Stimulated activated CD4-positive, alpha-beta T cell treated with anti-CD3 and anti-CD28 coated beads, Interleukin-12 subunit alpha, Interleukin-12 subunit beta, amount 100 ng/mL, for 24 hours (primary cell): Measurements from ENCODE around the gene CD58.
A peak's percentile ranks its signal among the peaks of the same experiment; 100 is the strongest.
"Not testable (repeated sequence)": the region's sequence is repeated elsewhere in the genome, so short reads cannot be mapped to it uniquely, and the experiment has no call there.

Experiments used
- DNase-seq, 2 experiments: peaks; one replicate each; pipeline ENCODE4 v3.0.0-alpha.2; 2020; ENCODE audit warnings: low read depth in 2 of 2

The CD58 gene, protein sequence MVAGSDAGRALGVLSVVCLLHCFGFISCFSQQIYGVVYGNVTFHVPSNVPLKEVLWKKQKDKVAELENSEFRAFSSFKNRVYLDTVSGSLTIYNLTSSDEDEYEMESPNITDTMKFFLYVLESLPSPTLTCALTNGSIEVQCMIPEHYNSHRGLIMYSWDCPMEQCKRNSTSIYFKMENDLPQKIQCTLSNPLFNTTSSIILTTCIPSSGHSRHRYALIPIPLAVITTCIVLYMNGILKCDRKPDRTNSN

DNA sequence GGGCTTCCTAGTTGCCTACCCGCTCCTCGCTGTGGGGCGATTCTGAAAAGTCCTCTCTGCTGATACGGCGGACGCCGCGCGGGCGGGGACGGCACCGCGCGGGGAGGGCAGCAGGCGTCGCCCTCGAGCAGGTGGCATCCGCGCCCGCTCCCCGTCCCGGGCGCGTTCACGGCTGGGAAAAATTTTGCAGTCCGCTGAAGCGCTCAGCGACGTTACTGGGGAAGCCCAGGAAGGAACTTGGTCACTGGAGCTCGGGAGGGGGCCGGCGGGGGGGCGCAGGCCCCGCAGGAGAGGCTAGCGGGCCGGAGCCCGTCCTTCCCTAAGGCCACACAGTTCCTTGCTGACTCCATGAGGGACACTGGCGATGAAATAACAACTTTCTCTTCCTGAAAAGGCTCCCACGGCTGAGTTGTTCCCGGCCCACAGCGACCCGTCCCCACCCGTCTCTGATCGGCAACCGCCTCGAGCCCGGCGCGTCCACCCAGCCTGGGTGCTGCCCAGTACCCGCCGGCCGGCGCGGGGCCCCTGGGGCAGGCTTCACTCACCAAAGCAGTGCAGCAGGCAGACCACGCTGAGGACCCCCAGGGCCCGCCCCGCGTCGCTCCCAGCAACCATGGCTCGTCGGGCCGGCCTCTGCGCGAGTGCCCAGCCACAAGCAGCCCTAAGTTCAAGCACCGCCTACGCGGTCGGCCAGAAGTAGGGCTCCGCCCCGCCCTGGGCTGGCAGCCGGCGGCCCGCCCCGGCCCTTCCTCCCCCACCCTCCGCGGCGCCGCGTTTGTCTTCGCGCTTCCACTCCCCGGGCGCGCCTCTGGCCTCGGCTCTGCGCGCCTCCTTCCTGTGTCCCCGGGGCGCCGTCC, at the start of gene CD58:
TSS of gene CD58 (minus strand) at position 669 of the 857 bp plus-strand sequence. CDS start at position 615, 54 bp downstream.
- peak; percentile 59 to 83 for DNase-seq

DNA sequence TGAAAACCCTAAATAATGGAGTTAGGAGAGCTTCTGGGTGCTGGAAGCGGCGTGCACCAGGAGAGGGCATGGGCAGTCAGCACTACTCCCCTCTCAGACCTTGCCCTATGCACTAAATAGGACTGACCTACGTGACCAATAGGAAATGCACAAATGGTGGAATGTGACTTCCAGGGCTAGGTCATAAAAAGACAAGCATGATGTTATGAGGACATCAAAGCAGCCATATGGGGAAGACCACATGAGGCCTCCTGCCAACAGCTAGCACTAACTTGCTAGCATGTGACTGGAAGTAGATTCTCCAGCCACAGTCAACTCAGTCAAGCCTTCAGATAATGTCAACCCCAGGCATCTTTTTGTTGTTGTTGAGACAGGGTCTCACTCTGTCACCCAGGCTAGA, 49.6 kb upstream of the CD58 start:
- not testable (repeated sequence) for DNase-seq

DNA sequence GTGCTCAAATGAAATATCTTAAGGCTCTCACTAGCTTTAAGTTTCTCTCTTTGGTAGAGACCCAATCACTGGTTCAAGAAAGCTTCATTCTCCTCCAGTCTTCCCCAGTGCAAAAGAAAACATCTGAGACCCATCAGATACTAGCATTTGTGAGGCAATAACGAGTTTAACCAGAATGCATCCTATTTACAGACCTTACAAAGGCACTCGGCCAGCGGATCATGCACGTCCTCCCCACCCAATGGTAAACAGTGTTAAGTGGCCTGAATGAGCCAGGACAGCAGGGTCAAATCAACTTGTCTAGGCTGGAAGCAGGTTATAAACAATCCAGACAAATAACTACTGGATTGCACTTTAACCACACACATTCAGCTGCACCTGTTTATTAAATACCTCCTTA, 48.3 kb upstream of the CD58 start:
- not testable (repeated sequence) for DNase-seq

DNA sequence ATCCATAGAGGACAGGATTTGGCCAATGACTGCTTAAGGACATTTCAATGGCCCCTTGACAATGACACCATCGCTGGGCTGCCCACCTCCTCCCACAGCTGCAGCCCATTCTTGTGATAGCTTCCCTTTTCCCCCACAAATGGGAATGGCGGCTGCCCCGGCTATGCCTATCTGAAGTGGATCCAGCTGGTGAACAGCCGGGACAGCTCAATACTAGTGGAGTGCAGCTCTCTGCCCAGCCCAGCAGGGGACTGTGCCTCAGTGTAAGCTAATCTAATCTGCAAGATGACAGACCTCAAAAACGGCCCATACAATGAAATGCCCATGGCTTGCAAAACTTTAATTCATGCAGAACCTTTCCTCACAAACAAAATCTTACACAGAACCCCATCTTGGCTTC, 47.0 kb upstream of the CD58 start:
- not testable (repeated sequence) for DNase-seq

DNA sequence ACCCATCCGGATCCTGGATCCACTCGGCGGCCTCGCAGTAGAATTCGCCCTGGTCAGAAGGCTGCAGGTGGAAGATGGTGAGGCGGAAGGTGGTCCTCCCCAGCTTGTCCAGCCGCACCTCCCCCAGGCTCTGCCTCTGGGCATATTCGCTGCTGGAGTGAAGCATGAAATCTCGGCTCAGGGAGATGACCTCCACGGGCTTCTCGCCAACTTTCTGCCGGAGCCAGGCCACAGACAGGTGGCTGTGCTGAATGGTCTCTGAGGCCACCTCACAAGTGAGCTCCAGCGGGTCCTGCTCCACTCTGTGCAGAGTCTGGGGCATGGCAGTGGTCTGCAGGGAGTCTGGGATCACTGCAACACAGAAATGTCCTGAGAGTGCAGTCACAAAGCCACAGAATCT, 43.0 kb upstream of the CD58 start:
- DNase-seq, result not testable (repeated sequence)

DNA sequence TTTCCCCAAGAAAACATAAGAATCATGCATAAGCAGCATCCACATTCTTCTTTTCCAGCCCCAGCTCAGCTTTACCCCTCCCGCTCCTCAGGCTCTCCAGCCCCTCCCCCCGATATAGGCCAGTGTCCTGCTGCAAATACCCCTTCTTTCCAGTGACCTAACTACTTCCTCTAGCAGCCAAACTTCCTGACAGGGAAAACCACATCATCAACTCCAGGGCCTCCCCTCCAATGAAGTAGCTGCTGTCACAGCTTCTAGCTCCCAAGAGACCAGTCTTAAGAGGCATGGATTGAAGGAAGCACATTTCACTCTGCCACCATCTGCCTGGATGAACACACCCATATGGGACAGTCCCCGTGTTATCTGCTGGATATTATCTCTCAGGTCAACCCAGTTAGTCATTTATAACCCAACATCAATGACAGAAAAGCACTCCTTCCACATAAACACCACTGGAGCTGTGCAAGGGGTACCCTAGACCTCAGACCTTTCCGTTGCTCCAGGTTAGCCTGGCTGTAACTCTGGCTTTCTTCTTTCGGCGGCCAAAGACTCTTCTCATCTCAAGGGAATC, 39.1 kb upstream of the CD58 start:
- not testable (repeated sequence) for DNase-seq

DNA sequence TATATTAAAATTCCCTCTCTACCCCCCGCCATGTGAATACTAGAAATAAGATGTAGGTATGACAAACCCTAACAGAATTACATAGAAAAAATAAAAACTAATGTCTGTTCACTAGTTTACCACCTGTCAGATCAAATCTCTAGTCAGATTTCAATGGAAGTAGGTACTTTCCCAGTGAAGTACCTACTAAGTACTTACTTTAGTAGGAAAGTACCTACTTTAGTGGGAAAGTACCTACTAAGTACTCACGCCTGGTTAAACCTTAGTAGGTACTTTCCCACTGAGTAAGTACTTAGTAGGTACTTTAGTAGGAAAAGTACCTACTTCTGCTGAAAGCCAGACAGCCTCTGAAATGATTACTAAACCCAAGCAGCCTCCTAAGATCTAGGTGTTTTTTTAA, 38.0 kb upstream of the CD58 start:
- DNase-seq, result not testable (repeated sequence)

DNA sequence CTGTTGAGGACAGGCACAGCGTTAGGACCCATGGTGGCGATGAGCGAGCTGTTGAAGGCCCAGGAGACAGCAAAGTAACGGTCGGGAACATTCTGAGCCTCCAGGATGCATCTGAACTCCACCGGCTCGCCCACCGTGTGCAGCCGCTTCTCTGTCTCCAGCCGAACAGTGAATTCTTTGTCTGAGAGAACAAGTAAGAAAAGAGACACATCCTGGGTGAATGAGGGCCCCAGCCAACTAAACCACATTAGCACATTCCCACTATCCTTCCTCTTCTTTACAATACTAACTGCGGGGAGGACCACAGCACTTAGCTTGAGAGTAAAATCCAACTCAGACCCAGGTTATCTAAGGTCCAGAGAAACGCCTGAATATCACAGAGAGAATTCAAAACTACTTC, 37.3 kb upstream of the CD58 start:
- DNase-seq, result not testable (repeated sequence)

DNA sequence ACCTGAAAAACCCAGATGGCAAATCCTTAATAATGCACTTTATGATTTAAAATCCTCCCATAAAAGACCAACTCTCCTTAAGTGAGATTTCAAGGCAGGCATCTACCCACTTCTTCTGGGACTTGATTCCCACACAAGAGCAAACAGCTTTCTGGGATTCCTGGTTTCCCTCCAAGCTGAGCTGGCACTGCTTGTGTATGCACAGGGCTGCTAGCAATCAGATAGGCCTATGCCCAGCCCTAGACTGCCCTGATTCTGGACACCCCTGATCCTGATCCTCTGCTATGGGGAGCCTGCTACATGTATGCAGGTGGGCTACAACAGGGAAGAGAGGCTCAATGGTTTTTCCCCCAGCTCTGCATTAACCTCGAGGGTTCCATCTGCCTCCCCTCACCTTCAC, 36.6 kb upstream of the CD58 start:
- not testable (repeated sequence) for DNase-seq

DNA sequence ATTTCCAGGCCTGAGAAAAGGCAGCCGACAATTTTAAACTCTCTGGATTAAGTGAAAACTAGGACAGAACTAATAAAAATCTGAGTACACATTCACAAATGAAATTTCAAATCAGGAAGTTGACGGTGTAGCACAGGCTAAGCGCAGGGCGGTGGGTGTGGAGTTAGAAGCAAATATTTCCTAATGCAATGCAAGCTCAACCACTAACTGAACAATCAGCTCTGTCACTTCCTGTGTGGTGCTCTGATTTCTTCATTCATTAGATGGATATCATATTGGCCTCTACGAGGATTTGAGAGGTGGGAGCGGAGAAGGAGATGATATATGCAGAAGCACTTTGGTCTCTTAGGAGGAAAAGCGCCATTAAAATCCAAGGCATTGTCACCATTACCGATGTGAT, 35.2 kb upstream of the CD58 start:
- not testable (repeated sequence) for DNase-seq

DNA sequence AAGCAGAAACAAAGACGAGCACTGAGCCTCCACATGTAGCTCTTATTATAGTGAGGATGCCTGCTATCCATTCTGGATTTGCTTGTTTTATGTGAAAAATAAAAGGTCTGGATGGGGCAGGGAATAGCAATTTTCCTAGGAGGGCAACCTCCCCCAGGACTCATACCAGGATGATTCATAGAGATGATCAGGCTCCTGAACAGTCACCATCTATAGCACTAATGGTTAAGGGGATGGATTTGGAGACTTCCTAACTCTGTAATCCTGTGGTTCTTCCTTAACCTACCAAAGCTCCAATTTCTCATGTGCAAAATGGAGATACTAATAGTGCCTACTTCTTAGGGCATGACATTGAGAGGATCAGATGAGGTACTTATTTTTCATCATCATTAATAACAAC, 34.5 kb upstream of the CD58 start:
- no peak for DNase-seq

DNA sequence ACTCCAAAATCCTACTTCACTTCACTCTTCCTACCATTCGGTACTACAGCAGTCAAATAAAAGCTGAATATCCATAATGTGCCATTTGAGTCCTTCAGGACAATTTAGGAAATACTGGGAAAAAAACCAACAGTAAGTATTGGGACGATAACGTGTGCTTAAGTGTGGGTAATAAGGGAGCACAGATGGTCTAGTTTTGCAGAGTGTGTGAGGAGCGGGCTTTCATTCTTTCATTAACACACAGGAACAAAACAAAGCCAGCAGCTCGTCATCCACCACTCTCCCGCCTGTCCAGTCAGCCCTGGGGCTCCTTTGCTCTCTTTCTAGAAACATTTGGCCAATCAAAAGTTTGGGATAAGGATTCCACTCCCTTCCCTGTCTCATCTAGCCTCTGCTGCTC, 33.6 kb upstream of the CD58 start:
- DNase-seq, result not testable (repeated sequence)

DNA sequence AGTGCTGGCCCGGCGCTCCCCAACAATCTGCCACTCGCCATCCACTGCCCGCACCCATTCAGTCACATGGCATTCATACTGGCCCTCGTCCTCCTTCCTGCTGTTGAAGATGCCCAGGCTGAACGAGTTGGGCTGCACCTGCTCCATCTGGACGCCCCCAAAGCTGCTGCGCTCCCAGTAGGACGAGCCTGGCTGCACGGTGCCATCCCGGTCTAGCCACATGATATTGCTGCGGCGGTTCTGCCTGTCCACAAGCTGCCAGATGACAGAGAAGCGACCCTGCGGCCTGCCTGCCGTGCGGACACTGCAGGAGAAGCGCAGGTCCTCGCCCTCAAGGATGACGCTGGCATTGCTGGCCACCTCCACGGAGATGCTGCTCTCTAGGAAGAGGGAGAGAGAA, 32.8 kb upstream of the CD58 start:
- DNase-seq, result not testable (repeated sequence)

DNA sequence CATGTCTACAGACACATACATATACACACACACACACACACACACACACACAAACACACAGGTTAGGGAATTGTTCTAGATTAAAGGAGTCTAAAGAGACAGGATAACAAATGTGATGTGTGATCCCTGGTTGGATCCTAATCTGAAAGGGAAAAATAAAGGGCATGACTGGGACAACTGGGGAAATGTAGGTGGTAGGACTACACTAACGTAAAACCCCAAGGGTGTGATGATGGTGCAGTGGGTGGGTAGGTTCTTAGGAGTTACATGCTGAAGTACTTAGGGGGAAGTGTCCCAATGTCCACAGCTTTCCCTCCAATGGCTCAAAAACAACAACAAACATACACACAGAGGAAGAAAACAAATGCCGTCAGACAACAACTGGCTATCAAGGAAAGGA, 28.5 kb upstream of the CD58 start:
- DNase-seq, result not testable (repeated sequence)

DNA sequence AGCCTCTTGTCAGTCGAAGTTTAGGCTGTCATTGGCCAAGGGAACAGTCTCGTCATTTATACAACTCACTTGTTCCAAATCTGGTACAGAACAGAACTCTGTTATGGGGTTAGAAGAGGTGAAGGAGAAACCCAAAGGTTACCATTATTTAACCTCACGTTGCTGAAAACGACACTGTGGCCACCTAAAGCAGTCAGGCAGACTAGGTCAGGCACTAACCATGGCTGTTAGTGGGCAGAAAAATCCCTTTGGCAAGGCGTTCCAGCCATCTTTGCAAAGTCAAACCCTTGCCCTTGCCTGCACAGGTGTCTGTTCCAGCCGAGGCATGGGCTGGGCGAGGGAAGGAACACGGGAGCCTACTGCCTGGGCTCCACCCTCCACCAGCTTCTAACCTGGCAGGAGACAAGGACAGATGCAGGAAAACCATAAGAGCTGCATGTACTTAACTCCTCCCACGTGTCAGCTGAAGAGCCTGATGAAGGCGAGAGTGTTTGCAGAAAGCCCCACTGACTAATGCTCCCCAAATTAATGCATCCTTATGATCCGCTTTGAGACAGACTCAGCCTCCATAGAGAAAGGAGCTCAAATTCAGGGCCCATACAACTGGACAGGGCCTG, 27.7 kb upstream of the CD58 start:
- not testable (repeated sequence) for DNase-seq

DNA sequence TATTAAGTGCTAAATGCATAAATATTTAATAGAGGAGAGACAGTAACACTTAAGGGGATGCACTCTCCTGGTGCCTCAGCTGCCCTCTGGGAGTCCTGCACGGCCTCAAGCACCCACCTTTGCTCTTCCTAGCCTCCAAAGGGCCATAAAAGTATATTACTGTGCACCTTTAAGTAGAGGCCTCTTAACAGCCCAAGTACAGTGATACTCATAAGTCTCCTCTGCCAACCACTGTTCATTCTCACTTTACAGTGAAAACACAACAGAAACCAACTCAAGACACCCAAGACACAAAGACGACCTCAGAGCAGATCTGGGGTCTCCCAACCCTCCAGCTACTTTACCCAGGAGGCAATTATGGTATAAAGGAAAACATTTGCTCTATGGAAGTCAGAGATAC, 26.6 kb upstream of the CD58 start:
- not testable (repeated sequence) for DNase-seq

DNA sequence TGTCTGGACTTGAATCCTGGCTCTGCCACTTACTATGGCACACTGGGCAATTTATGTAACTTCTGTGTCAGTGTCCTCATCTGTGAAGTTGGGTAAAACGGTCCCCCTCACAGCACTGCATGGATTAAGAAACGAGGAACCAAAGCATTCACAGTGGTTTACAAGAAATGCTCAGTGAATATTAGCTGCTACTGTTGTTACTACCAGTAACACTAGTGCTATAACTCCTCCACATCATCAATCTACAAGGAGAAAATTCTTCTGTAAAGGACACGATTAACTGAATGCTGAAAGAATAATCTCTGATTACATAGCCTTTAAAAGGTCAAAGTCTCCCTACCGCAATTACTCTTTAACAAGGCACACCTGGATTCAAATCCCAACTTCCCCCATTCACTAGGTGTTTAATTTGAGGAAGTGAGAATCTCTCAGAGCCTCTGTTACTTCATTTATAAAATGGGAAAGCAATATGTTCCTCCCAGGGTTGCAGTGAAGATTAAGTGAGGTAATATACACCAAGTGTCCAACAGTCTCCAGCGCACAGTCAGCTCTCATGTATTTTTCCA, 26.0 kb upstream of the CD58 start:
- DNase-seq, result not testable (repeated sequence)

DNA sequence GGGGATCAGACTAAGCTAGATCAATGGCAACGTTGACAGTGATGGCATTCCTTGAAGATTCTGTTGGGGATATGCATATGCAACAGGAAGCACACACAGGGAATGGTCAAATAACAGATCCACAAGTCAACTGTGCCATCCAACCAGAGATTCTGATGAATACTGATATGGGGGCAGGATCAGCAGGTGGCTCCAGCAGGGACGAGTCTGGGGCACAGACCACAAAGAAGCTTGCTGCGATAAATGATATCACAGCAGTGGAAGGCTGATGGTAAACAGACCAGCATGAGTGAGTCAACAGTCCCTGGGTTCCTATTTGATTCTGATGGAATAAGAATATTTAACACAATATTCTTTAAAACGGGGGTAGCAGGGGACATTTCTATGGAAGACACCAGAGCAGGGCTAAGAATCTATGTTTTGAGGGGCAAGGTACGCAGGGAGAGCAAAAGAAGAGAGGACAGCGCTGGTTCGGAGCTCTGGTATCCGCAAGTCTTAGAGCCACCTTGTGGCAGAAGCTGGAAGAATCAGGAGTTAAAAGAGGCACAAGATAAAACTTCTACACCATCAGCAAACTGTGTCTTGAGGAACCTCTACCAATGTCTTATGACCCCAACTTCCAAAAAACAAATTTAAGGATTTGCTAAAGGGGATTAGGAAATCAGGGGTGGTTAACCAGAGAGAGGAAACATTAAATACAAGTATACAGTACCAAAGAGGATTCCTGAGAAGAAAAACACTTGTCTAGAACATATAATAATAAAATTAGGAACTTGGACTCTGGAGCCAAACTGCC, 25.3 kb upstream of the CD58 start:
- DNase-seq, result peak in 1 of 2 experiments; percentile 26

DNA sequence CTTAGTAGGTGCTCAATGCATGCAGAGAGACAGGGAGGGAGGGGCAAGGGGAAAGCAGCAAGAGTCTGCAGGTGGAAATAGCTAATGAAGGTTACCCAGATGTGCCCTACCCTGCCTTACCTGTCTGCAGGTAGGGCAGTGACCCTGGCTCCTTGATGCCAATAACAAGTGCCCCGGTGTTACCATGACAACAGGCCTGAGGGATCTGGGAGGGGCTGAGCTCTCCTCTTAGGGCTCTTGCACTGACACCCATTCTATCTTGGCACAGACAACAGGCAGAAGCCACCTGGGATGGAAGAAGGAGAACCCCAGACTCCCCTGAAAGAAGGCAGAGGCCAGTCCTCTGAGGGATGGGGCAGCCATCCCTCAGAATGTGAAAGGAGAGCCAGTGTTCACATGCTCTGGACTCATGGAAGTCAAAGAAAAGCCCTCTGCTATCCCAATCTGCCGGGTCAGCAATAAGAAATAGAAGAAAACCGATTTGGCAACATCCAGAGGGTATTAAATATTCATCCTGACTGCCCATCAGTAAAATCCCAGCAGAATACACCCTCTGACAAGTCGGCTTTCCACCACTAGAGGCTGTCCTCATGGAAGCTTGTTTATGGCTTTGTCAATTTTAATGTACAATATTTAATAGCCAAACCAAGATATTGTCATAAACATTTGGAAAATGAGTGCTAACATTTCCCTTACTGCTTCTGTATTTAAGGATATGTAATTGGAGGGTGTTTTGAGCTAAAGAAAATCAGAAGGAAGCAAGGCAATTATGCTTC, 24.4 kb upstream of the CD58 start:
- not testable (repeated sequence) for DNase-seq

DNA sequence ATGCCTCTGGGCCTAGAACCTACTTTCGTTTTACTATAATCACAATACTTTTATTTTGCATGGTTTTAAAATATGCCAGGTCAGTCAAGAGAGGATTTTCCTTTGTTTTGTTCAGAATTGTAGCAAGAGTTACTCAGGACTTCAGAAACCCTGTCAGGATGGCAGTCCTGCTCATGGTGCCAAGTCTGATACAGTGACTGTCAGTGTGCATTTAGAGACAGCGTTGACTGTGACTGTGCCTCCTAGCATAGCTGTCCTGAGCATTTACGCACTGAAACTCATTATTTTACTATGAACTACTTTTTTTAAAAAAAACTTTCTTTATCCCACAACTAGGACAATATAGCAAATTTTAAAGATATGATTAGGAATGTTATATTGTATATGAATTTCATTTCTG, 23.2 kb upstream of the CD58 start:
- DNase-seq, result not testable (repeated sequence)
